Neural progenitor cell (in vitro differentiated cells): ENCODE data around the gene ATP1B3.

ENCODE experiments used
- EZH2 ChIP-seq: fragments of 200-600 bp; sonication (generic); IDR thresholded peaks from 2 replicates; pipeline ENCODE4 v1.6.1; 2017; ENCODE audit warnings: antibody characterized with exemption, mild to moderate bottlenecking, moderate library complexity
- EZH2phosphoT487 ChIP-seq: fragments of 200-600 bp; sonication (generic); IDR thresholded peaks from 2 replicates; pipeline ENCODE4 v1.6.1; 2017; ENCODE audit warnings: antibody characterized with exemption
- TF ChIP-seq, protein P1 (sequence below): fragments of 200-600 bp; sonication (generic); IDR thresholded peaks from 2 replicates; pipeline ENCODE4 v1.5.1; 2017; ENCODE audit warnings: antibody characterized with exemption, mild to moderate bottlenecking

DNA sequence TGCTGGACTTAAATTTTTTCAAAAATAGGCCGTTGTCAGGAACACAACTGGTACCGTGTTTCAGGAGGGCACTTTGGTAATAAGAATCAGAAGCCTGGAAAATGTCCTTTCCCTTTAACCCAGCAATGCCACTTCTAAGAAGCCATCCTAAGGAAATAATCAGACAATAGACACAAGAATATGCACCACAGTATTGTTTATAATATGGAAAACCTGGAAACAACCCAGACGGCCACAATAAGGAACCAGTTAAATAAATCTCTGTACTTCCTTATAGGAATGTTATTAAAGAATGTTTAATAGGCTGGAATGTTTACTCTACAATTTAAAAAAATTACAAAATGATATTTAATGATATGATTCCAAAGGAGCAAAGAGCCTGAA, 30.4 kb upstream of the ATP1B3 start:
- TF ChIP-seq, protein P1, sequence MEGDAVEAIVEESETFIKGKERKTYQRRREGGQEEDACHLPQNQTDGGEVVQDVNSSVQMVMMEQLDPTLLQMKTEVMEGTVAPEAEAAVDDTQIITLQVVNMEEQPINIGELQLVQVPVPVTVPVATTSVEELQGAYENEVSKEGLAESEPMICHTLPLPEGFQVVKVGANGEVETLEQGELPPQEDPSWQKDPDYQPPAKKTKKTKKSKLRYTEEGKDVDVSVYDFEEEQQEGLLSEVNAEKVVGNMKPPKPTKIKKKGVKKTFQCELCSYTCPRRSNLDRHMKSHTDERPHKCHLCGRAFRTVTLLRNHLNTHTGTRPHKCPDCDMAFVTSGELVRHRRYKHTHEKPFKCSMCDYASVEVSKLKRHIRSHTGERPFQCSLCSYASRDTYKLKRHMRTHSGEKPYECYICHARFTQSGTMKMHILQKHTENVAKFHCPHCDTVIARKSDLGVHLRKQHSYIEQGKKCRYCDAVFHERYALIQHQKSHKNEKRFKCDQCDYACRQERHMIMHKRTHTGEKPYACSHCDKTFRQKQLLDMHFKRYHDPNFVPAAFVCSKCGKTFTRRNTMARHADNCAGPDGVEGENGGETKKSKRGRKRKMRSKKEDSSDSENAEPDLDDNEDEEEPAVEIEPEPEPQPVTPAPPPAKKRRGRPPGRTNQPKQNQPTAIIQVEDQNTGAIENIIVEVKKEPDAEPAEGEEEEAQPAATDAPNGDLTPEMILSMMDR: no peak
- TF ChIP-seq EZH2: no peak
- no peak for TF ChIP-seq EZH2phosphoT487
